Muscle of leg (tissue), 11 donors: Measurements from ENCODE around the gene SLC25A19. TPM values are rescaled to one million over a fixed set of nuclear protein-coding genes. Genes with fewer than 3 reads are reported as not detected.

Experiments
- DNase-seq: peaks from one replicate; pipeline ENCODE4 v3.0.0; 2013
- H3K27ac ChIP-seq: one replicate; pipeline ENCODE4 v1.5.1; 2013; ENCODE audit warnings: mild to moderate bottlenecking, low read length, control low read depth
- H3K27me3 ChIP-seq: one replicate; pipeline ENCODE4 v1.6.1; 2013; ENCODE audit warnings: low read length; ENCODE audit not compliant: control insufficient read depth, insufficient read depth
- H3K36me3 ChIP-seq: one replicate; pipeline ENCODE4 v1.6.1; 2013; ENCODE audit warnings: low read length; ENCODE audit not compliant: control insufficient read depth, insufficient read depth
- H3K4me1 ChIP-seq: one replicate; pipeline ENCODE4 v1.6.1; 2013; ENCODE audit warnings: low read length; ENCODE audit not compliant: control insufficient read depth, insufficient read depth
- H3K4me3 ChIP-seq: one replicate; pipeline ENCODE4 v1.5.1; 2013; ENCODE audit warnings: low read length, control low read depth
- H3K9me3 ChIP-seq: replicated peaks from 2 replicates; pipeline ENCODE4 v1.6.1; 2013; ENCODE audit warnings: low read depth, low read length; ENCODE audit not compliant: control insufficient read depth
- WGBS: methylation state at CpG from one replicate; pipeline ENCODE4 v1.1.5; 2013; ENCODE audit warnings: missing lambda C conversion rate; ENCODE audit not compliant: insufficient coverage; 5-methylcytosine and 5-hydroxymethylcytosine counted together
- polyA plus RNA-seq, 8 donors: library from polyadenylated mRNA; unstranded; fragments of 120-200 nt; gene quantifications; one replicate each; pipeline versions ENCODE4 v1.2.1 to v1.2.3, GENCODE V29; 2013; ENCODE audit warnings: inconsistent platforms in 1 of 8, low replicate concordance in 1 of 8; ENCODE audit not compliant: insufficient read length in 8 of 8, insufficient read depth in 1 of 8
- total RNA-seq: library from RNA; stranded (reverse); fragments of 120-200 nt; gene quantifications from one replicate; pipeline ENCODE4 v1.2.4, GENCODE V29; 2013

The SLC25A19 gene
- total and polyA plus RNA-seq, 9 donors = 6.1 to 8.3 (median 7.2) TPM

DNA sequence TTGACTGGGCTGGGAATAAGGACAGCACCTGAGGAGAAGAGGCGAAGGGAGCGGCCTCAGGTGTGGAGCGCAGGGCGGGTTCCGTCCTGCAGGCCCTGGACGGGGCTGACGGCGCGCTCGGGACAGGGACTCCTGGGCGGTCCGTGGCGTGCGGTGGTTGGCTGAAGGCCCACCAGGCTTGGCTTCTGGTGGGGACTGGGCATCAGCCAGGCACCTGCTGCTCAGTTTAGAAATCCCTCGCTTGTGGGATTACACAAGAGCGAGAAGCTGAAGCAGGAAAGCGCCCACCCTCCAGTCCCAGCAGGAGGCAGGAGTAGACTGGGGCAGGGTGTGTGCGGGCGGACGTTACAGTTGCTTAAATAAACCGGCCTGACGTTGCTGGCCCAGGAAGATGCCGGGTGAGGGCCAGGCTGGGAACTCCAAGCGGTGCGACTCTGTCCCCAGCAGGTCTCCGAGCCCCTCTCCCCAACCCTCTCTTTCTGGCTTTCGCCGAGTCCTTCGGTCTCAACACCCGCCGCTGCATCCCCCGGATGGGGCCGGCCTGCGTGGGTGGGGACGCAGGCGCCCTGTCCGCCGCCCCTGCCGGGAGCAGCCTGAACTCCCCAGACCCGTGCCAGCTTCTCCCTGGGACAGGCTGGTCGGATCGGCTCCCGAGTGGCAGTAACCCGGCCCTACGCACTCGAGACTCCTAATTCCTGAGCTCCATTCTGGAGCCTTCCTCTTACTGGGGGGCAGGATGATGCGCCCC is 18.8 kb downstream of the SLC25A19 start:
- Histone ChIP-seq H3K27me3 (no peaks in the 10 kb centered on the region), H3K9me3 (no peaks in the 10 kb centered on the region), H3K27ac (peak overlapping the region; percentile 96), H3K4me1 (peaks cover 56% of the 10 kb centered on the region), H3K36me3 (peaks cover 33% of the 10 kb centered on the region), H3K4me3 (peak overlapping the region; percentile 94)
- WGBS = 2% methylated on average over 43 of the region's 47 CpGs
- peak; percentile 82 for DNase-seq

DNA sequence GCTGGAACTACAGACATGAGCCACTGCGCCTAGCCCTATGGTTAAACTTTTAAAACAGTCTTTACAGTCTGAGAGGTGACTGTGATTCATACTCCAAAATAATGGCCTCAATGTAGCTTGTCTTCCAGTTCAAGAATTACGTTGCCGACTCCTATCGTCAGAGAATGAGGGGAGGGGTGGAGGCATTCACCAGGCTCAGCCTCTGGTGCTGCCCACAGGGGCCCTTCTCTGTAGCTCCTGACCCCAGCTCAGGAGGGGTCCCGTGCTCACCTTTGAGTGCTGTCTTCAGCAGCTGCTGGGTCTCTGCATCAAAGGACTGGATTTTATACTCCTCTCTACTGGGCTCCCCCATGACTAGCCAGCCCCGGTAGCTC is 19.4 kb downstream of the SLC25A19 start:
- no peak for DNase-seq
- peaks cover 58% of the 10 kb centered on the region for H3K4me1 ChIP-seq
- H3K4me3 ChIP-seq = peak overlapping the region; percentile 94
- peak overlapping the region; percentile 96 for H3K27ac ChIP-seq
- no peaks in the 10 kb centered on the region for H3K27me3 ChIP-seq
- H3K36me3 ChIP-seq = peaks cover 37% of the 10 kb centered on the region
- WGBS = 0% methylated on average over 2 of the region's 6 CpGs
- H3K9me3 ChIP-seq = no peaks in the 10 kb centered on the region

DNA sequence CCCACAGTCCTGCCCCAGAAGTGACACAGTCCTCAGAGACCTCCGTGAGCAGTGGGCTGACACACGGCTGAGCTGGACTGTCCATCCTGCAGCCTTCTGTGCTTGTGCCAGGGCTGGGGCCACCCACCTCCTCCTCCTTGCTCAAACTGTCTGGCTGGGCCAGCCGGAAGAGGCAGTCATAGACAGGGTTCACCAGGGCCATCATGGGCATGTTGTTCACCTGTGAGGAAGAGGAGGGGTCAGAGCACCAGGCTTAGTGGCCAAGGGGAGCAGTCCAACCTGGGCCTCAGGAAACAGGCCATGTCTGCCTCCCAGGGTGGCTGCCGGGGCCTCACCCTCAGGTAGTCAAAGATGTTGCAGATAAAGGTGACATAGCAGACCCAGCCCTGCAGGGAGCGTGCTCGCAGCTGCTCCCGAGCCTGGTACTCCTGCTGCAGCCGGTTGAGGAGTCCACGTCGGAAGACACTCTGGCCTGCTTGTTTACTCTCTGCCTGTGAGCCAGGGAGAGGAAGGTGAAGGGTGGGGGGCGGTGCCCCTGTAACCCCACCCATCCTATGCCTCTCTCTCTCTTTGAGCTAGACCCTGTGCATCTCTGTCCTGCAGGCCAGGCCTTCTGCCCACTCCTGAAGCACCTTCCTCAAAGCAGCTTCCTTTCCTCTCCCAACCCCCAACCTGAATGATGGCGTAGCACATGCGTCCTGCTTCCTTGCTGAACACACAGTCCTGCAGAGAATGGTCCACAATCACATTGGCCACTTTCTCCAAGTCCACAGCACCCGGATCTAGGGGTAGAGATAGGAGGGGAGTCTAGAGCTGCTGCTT is 21.6 kb downstream of the SLC25A19 start:
- Histone ChIP-seq H3K27ac (peak overlapping the region; percentile 38), H3K4me3 (no peak overlapping the region), H3K9me3 (no peaks in the 10 kb centered on the region), H3K27me3 (no peaks in the 10 kb centered on the region), H3K36me3 (peaks cover 52% of the 10 kb centered on the region), H3K4me1 (peaks cover 57% of the 10 kb centered on the region)
- WGBS = 34% methylated on average over 8 of the region's 14 CpGs
- DNase-seq = no peak

DNA sequence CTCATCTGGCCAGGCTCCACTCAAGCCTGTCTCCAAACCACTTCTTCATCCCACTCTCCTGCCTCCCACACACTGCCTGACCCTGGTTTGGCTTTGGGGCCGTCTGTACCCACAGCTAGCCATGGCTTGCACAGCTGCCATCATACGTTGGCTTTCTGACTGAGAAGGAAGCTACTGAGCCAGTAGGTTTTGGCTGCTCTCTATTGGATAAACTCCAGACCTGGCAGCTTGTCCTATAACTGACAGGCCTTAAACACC is 22.2 kb downstream of the SLC25A19 start:
- peaks cover 51% of the 10 kb centered on the region for H3K36me3 ChIP-seq
- peaks cover 57% of the 10 kb centered on the region for H3K4me1 ChIP-seq
- no peaks in the 10 kb centered on the region for H3K9me3 ChIP-seq
- 47% methylated on average over 2 of the region's 2 CpGs for WGBS
- no peak overlapping the region for H3K4me3 ChIP-seq
- peak overlapping the region; percentile 62 for H3K27ac ChIP-seq
- no peaks in the 10 kb centered on the region for H3K27me3 ChIP-seq
- DNase-seq = peak; percentile 48

DNA sequence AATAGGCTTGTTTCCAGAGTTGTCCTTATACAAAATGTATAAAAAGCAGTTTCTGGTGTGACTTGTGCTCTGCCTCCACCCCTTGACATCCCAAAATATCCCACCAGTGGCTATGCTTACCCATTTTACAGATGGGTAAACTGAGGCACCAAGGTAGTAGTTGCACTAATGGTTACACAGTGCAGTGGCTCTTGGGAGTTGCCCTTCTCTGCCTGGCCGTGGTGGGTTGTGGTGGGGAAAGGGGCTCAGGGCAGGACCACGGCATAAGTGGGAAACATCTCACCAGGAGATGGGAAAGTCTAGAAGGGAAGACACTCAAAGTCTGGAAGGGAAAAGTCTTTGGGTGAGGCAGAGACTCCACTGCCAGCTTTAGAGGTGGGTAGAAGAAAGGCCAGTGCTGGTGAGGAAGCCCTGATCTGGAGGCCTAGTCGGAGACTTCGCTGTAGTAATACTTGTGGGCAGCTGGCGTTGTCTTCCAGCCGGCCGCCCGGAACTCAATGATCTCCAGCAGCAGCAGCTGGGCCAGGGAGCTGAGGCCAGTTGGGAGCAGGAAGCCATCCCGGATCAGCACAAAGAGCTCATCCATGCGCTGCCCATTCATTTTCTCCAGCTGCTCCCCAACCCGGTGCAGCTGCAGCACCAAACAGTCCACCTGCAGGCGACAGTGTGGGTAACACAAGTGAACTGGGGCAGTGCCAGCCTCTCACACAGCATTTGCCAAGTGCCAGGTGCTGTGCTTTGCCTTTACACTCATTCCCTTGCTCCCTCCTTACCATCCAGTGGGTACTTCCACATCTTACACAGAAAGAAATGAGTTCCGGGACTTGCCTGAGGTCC is 22.7 kb downstream of the SLC25A19 start:
- Histone ChIP-seq H3K4me3 (no peak overlapping the region), H3K9me3 (no peaks in the 10 kb centered on the region), H3K36me3 (peaks cover 51% of the 10 kb centered on the region), H3K27me3 (no peaks in the 10 kb centered on the region), H3K27ac (peak overlapping the region; percentile 82), H3K4me1 (peaks cover 54% of the 10 kb centered on the region)
- DNase-seq = peak; percentile 71
- 80% methylated on average over 13 of the region's 13 CpGs for WGBS

DNA sequence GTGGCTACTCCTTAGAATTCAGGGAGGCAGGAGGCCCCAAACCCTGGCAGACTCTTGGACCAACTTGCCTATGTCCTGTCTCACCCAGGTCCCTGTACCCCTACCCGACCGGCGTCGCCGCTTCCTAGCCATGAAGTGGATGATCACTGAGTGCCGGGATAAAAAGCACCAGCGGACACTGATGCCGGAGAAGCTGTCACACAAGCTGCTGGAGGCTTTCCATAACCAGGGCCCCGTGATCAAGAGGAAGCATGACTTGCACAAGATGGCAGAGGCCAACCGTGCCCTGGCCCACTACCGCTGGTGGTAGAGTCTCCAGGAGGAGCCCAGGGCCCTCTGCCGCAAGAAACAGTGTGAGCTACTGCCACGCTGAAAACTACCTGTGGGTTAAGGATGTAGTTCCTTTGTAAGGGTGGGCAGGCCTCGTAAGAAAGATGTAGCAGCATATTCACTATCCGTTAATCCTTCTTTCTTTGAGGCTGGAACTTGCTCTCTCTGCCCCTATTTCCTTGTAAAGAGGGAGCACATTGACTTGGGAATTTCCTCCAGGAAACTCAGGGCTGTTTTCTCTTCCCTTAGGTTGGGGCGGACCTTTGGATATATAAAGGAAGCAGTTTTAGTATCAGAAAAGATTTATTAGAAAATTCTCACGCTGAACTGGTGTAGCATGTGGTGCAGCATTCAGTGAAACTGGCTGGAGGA is 23.5 kb downstream of the SLC25A19 start:
- Histone ChIP-seq H3K4me1 (peaks cover 55% of the 10 kb centered on the region), H3K9me3 (no peaks in the 10 kb centered on the region), H3K27me3 (no peaks in the 10 kb centered on the region), H3K27ac (peak overlapping the region; percentile 82), H3K36me3 (peaks cover 51% of the 10 kb centered on the region), H3K4me3 (no peak overlapping the region)
- DNase-seq = no peak
- WGBS = 82% methylated on average over 14 of the region's 17 CpGs

GRCh38 chr17:75263055-75263454 is 26.2 kb downstream of the SLC25A19 start:
- Histone ChIP-seq H3K9me3 (no peaks in the 10 kb centered on the region), H3K27me3 (no peaks in the 10 kb centered on the region), H3K4me1 (peaks cover 55% of the 10 kb centered on the region), H3K36me3 (peaks cover 51% of the 10 kb centered on the region), H3K4me3 (peak overlapping the region; percentile 98), H3K27ac (no peak overlapping the region)
- 100% methylated on average over 1 of the region's 4 CpGs for WGBS
- DNase-seq = no peak

- peaks cover 46% of the 10 kb centered on the region for H3K4me1 ChIP-seq
- no peaks in the 10 kb centered on the region for H3K27me3 ChIP-seq
These were observed 27.1 kb downstream of the SLC25A19 start for GRCh38 chr17:75262112-75262606.

DNA sequence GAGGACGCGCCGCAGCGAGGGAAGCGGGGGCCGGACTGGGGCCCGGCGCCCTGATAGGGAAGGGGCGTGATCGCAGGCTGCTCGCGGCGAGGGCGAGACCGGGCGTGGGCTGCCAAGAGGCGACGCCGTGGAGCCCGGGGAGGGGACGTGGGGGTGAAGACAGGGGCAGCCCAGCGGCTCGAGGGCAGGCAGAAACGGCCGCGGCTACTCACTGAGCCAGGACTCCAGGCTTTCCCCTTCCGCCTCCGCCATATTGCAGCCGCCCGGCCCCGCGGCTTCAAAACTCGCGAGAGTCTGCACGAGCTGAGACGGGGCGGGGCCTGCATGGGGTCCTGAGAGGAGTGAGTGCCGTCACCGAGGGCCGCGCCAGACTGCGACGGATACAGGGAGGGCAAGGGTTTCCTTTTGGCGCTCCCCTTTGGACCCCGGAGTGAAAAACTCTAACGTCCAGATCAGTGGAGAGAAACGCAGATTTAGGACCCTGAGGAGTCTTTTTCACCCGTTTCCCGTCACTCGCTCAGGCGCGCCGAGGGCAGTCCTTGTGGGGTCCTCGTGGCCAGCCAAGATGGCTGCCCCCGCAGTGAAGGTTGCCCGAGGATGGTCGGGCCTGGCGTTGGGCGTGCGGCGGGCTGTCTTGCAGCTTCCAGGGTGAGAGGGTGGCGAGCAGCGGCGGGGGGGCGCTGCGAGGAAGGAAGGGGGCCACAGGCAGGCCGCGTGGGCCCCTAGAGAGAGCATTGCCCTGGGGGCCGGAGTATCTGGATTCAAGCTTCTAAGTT is 27.7 kb downstream of the SLC25A19 start, which contains the start of the genes GGA3 and MRPS7:
Gene GGA3, minus strand, starts transcription at position 271 of the 776 bp plus-strand sequence. Its CDS starts 19 bp downstream, at position 252.
Gene MRPS7, plus strand, starts transcription at position 544 of the 776 bp plus-strand sequence. Its CDS starts 22 bp downstream, at position 566.
- Histone ChIP-seq H3K4me3 (peak within 1 kb of the TSS; percentile 98), H3K4me1 (peaks cover 40% of the 10 kb centered on the region), H3K27me3 (no peaks in the 10 kb centered on the region), H3K36me3 (peaks cover 40% of the 10 kb centered on the region), H3K9me3 (no peaks in the 10 kb centered on the region), H3K27ac (peak within 1 kb of the TSS; percentile 98)
- DNase-seq = peak; percentile 99
- WGBS = under 1% methylated on average over 61 of the region's 69 CpGs

More at GRCh38 chr17:75262112-75262606, 27.1 kb downstream of the SLC25A19 start:
- Histone ChIP-seq H3K4me3 (peak overlapping the region; percentile 98), H3K27ac (peak overlapping the region; percentile 98), H3K9me3 (no peaks in the 10 kb centered on the region), H3K36me3 (peaks cover 46% of the 10 kb centered on the region)
- WGBS = 2% methylated on average over 19 of the region's 23 CpGs
- DNase-seq = no peak
